ENCODE results near the gene TSPAN14. TPM values are rescaled to one million over a fixed set of nuclear protein-coding genes. Genes with fewer than 3 reads are reported as not detected.

TSPAN14 gene
- total RNA-seq, 1 donor from 2014 or later: 75.4 TPM

GRCh38 chr10:80452640-80453039 is 1.5 kb upstream of the TSPAN14 start:
- Mint-ChIP-seq H3K4me3 (no peak overlapping the region), H3K27me3 (ENCODE audit: insufficient read depth) (peaks cover 3% of the 10 kb centered on the region), H3K4me1 (ENCODE audit: low read depth) (peaks cover 47% of the 10 kb centered on the region), H3K27ac (no peak overlapping the region), H3K36me3 (ENCODE audit: low read depth) (peaks cover 5% of the 10 kb centered on the region), H3K9me3 (no peaks in the 10 kb centered on the region)
- intact Hi-C loops (cut with micrococcal nuclease): loop anchor here (1.0 to 10.0 kb wide), 4 partner anchors 44 to 378 kb away; partner anchors contain the start of genes ANXA11, PRXL2A and TMEM254
- no peak for DNase-seq (ENCODE audit: low spot score)

- H3K36me3 Mint-ChIP-seq (ENCODE audit: low read depth): peaks cover 5% of the 10 kb centered on the region
- peak overlapping the region; percentile 75 for H3K27ac Mint-ChIP-seq
- peaks cover 49% of the 10 kb centered on the region for H3K4me1 Mint-ChIP-seq (ENCODE audit: low read depth)
- no peak for DNase-seq (ENCODE audit: low spot score)
- H3K4me3 Mint-ChIP-seq: peak overlapping the region; percentile 64
- intact Hi-C loops (cut with micrococcal nuclease): loop anchor here (1.0 to 10.0 kb wide), 4 partner anchors 45 to 378 kb away; partner anchors contain the start of genes ANXA11, PRXL2A and TMEM254
- no peaks in the 10 kb centered on the region for H3K9me3 Mint-ChIP-seq
- H3K27me3 Mint-ChIP-seq (ENCODE audit: insufficient read depth): no peaks in the 10 kb centered on the region
These were observed 861 bp upstream of the TSPAN14 start for GRCh38 chr10:80453056-80453841.

DNA sequence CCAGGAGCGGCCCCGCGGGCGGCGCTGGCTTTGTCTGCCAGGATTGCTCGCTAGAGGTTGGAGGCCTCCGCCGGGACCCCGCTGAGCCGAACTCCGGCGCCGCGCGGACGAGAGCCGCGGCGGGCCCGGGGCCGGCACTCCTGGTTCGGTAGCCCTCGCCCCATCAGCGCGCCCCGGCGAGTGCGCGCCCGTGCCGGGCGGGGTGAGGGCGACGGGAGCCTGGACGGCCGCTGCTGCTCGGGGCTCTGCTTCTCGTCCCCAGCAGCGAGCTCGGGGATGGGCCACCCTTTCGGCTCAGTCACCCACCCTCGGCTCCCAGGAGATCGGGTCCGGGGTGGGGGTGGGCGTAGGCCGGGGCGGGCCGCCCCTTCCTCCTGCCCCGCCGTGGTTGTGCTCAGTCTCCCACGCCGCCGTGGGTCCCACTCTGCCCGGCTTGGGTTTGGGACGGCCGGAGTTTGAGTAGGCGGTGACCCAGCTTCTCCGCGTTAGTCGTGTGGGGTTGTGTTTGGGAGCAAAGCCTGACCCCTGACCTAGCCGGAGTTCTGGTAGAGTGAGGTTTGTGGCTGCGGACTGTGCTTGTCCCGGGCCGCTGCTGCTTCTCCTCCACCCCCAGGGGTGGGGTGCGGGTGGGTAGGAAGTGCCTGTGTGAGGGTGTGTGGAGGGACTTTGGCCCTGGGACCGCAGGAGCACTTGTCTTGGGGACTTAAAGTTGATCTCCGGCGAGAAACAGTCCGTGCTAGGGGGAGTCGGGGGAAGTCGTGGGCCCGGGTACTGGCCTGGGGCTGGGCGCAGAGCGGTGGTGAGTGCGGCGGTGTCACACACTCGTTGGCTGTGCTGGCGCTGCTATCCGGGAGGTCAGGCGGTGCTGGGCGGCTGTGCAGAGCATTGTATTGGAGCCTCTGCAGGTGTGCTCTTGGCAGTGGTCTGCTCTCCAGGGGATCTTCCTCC is 677 bp downstream of the TSPAN14 start:
- H3K9me3 Mint-ChIP-seq: no peaks in the 10 kb centered on the region
- DNase-seq (ENCODE audit: low spot score): no peak
- intact Hi-C loops (cut with micrococcal nuclease): loop anchor here (1.0 to 10.0 kb wide), 6 partner anchors 9 to 380 kb away; partner anchors contain the start of genes ANXA11 and TMEM254

DNA sequence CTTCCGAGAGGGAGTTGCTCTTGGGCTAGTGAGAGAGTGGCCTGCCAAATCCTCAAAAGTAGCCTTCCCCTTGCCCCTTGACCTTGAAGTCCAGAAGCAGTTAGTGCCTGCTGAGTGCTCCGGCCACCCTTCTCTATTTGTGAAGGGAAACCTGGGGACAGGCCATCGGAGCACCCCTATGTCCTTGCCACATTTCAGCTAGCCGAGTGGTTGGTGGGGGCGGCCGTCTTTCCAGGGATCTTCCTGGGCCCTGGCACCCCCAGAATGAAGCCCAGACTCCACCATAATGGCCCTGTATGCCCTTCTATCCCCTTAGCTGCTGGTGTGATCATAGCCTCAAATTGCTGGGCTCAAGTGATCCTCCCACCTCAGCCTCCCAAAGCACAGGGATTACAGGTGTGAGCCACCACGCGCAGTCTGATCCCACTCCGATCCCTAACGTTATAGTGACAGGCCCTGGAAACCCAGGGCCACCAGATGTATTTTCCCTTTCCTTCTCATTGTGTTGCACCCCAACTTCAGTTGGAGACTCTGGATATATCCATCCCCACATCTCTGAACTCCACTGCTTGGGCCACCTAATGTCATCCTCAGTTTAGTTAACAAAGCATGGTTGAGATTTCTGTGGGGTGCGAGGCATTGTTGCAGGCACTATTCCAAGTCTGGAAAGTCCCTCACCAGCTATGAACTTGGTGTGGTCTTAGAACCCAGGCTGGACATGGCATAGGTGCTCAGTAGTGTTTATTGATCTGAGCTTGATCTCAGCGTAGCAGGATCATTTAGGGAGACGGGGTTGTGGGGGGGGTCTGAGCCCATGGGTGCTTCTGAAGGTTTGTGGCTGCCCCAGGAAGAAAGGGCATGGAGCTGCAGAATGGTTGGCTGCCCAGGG is 1.6 kb downstream of the TSPAN14 start:
- Mint-ChIP-seq H3K36me3 (ENCODE audit: low read depth) (peaks cover 11% of the 10 kb centered on the region), H3K27ac (peak overlapping the region; percentile 88), H3K4me1 (ENCODE audit: low read depth) (peaks cover 59% of the 10 kb centered on the region), H3K9me3 (no peaks in the 10 kb centered on the region), H3K4me3 (peak overlapping the region; percentile 98), H3K27me3 (ENCODE audit: insufficient read depth) (no peaks in the 10 kb centered on the region)
- DNase-seq (ENCODE audit: low spot score): no peak
- intact Hi-C loops (cut with micrococcal nuclease): loop anchor here (1.0 to 10.0 kb wide), 4 partner anchors 8 to 381 kb away; partner anchors contain the start of genes ANXA11 and TMEM254

More for the DNA sequence above, 677 bp downstream of the TSPAN14 start:
- Mint-ChIP-seq H3K4me1 (ENCODE audit: low read depth) (peaks cover 50% of the 10 kb centered on the region), H3K27ac (peak overlapping the region; percentile 88), H3K36me3 (ENCODE audit: low read depth) (peaks cover 9% of the 10 kb centered on the region), H3K4me3 (peak overlapping the region; percentile 98), H3K27me3 (ENCODE audit: insufficient read depth) (no peaks in the 10 kb centered on the region)

DNA sequence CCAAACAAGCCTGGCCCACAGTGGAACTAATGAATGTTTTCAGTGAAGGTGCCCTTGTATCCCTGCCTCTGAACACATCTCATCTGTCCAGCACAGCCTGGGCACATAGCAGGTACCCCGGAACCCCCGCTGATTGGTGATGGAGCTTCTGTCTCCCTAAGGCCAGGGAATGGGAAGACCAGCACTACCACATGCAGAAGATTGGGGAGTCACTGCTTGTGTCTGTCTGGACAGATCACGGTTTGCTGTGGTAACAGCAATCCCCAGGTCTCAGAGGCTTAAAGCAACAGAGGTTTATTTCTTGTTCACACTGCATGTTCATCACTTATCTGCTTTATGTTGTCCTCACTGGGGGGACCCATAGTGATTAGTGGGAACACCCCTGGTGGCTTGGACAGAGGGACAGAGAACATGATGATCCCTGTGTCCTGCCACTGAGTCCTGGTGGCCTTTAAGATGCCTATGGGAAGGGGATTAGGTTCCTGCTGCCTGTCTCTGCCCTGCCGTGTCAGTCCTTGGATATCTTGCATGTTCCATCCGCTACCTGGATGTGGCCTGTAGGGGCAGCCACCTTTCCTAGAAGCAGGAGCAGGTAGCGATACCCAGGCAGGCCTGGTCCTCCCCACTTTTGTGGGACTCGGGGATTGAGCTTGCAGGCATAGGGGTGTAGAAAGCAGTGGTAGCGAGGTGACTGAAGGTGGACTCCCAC is 3.6 kb downstream of the TSPAN14 start:
- H3K36me3 Mint-ChIP-seq (ENCODE audit: low read depth): peaks cover 17% of the 10 kb centered on the region
- peaks cover 79% of the 10 kb centered on the region for H3K4me1 Mint-ChIP-seq (ENCODE audit: low read depth)
- H3K27ac Mint-ChIP-seq: peak overlapping the region; percentile 88
- H3K27me3 Mint-ChIP-seq (ENCODE audit: insufficient read depth): no peaks in the 10 kb centered on the region
- intact Hi-C loops (cut with micrococcal nuclease): loop anchor here (10.0 kb wide), 2 partner anchors 253 to 383 kb away; partner anchors contain the start of genes ANXA11 and TMEM254
- DNase-seq (ENCODE audit: low spot score): no peak
- H3K4me3 Mint-ChIP-seq: peak overlapping the region; percentile 98
- no peaks in the 10 kb centered on the region for H3K9me3 Mint-ChIP-seq

DNA sequence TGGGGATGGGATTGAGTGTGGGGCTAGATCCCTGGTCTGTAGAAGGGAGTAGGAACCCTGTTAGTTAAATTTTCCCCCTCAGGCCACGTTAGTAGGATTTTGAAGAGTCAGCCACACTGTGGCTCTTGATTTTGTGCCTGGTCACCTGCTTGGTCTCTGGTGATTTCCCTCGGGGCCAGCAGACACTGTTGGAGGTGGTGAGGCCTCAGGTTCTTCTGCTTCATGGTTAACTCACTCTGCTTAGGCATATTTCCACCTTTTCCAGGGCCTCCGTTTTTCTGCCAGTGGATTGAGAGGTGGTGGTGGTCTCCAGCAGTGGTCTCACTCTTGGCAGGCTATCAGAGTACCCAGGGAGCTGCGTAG is 4.1 kb downstream of the TSPAN14 start:
- Mint-ChIP-seq H3K36me3 (ENCODE audit: low read depth) (peaks cover 18% of the 10 kb centered on the region), H3K4me1 (ENCODE audit: low read depth) (peaks cover 81% of the 10 kb centered on the region), H3K27ac (peak overlapping the region; percentile 88), H3K27me3 (ENCODE audit: insufficient read depth) (no peaks in the 10 kb centered on the region), H3K9me3 (no peaks in the 10 kb centered on the region), H3K4me3 (peak overlapping the region; percentile 98)
- intact Hi-C loops (cut with micrococcal nuclease): loop anchor here (10.0 kb wide), 2 partner anchors 253 to 383 kb away; partner anchors contain the start of genes ANXA11 and TMEM254
- DNase-seq (ENCODE audit: low spot score): no peak

DNA sequence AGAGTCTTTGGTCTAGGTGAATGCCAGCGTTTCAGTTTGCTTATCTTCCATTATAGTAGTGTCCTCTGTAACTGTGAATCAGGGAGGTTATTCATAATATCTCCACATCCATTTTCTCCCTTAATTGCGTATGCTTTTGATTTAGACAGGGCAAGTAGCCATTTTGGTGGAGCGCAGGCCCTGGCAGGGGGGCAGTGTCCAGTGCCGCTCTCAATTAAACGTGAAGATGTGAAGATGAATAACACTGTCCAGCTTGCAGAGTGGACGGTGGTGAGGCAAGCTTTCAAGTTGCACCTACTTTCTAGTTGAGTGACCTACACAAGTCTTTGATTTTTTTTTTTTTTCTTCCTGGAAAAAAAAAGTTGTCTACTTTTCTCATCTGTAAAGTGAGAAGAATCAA is 4.5 kb downstream of the TSPAN14 start:
- no peak for DNase-seq (ENCODE audit: low spot score)
- H3K36me3 Mint-ChIP-seq (ENCODE audit: low read depth): peaks cover 22% of the 10 kb centered on the region
- H3K9me3 Mint-ChIP-seq: no peaks in the 10 kb centered on the region
- intact Hi-C loops (cut with micrococcal nuclease): loop anchor here (1.0 to 10.0 kb wide), 4 partner anchors 10 to 384 kb away; partner anchors contain the start of genes ANXA11 and TMEM254
- peak overlapping the region; percentile 88 for H3K27ac Mint-ChIP-seq
- H3K27me3 Mint-ChIP-seq (ENCODE audit: insufficient read depth): no peaks in the 10 kb centered on the region
- peak overlapping the region; percentile 98 for H3K4me3 Mint-ChIP-seq
- H3K4me1 Mint-ChIP-seq (ENCODE audit: low read depth): peaks cover 81% of the 10 kb centered on the region

DNA sequence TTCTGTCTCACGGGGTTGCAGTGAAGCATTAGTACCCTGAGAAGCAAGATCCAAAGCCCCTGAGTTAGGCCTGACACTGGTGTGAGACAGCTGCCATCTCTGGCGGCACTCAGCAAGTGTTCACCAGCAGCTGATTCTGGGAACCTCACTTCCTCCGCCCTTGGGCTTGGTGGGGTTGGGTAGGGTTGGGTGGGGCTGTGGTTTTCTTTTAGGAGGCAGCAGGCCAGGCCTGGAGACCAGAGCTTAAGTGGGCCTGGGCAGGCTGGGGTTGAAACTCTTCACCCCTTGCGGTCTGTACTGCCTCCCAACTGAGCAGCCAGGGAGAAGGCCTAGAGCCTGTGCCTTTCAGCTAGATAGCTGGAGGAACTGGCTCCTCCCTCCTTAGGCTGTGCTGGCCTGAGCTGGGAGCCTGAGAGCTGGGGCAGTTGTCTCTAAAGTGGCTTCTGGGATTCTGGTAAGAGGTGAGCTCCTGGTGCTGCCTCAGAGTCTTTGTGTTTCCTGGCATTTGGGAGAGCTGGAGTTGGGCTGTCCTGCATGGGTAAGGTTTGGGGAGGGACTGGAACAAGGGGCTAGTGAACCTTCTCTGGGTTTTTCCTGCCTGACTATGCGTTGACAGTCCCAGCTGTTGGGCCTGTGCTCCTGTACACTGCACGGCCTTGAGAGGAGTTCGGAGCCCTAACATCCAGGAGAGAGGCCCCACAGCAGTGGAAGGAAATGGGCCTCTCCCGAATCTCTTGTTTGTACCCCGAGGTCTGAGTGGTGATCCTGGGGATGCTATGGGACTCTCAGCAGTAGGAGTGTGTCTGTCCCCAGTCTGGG is 5.1 kb downstream of the TSPAN14 start:
- Mint-ChIP-seq H3K36me3 (ENCODE audit: low read depth) (peaks cover 22% of the 10 kb centered on the region), H3K4me3 (peak overlapping the region; percentile 98), H3K27me3 (ENCODE audit: insufficient read depth) (no peaks in the 10 kb centered on the region), H3K27ac (peak overlapping the region; percentile 88), H3K4me1 (ENCODE audit: low read depth) (peaks cover 86% of the 10 kb centered on the region), H3K9me3 (no peaks in the 10 kb centered on the region)
- intact Hi-C loops (cut with micrococcal nuclease): loop anchor here (1.0 to 10.0 kb wide), 4 partner anchors 9 to 384 kb away; partner anchors contain the start of genes ANXA11 and TMEM254
- DNase-seq (ENCODE audit: low spot score): peak; percentile 67

GRCh38 chr10:80460399-80461207 is 6.5 kb downstream of the TSPAN14 start:
- intact Hi-C loops (cut with micrococcal nuclease): loop anchor here (10.0 kb wide), 1 partner anchor 1216 kb away; no protein-coding TSS in a partner anchor
- Mint-ChIP-seq H3K36me3 (ENCODE audit: low read depth) (peaks cover 19% of the 10 kb centered on the region), H3K4me1 (ENCODE audit: low read depth) (peaks cover 98% of the 10 kb centered on the region), H3K9me3 (no peaks in the 10 kb centered on the region), H3K27ac (peak overlapping the region; percentile 88), H3K4me3 (peak overlapping the region; percentile 98), H3K27me3 (ENCODE audit: insufficient read depth) (no peaks in the 10 kb centered on the region)
- no peak for DNase-seq (ENCODE audit: low spot score)
